ENCODE data around the gene MON1A. TPM values are rescaled to one million over a fixed set of nuclear protein-coding genes. Genes with fewer than 3 reads are reported as not detected.
"Not testable (repeated sequence)": the region's sequence is repeated elsewhere in the genome, so short reads cannot be mapped to it uniquely, and the experiment has no call there.

MON1A gene
- total RNA-seq, 1 donor from 2014 or later = 9.1 TPM

DNA sequence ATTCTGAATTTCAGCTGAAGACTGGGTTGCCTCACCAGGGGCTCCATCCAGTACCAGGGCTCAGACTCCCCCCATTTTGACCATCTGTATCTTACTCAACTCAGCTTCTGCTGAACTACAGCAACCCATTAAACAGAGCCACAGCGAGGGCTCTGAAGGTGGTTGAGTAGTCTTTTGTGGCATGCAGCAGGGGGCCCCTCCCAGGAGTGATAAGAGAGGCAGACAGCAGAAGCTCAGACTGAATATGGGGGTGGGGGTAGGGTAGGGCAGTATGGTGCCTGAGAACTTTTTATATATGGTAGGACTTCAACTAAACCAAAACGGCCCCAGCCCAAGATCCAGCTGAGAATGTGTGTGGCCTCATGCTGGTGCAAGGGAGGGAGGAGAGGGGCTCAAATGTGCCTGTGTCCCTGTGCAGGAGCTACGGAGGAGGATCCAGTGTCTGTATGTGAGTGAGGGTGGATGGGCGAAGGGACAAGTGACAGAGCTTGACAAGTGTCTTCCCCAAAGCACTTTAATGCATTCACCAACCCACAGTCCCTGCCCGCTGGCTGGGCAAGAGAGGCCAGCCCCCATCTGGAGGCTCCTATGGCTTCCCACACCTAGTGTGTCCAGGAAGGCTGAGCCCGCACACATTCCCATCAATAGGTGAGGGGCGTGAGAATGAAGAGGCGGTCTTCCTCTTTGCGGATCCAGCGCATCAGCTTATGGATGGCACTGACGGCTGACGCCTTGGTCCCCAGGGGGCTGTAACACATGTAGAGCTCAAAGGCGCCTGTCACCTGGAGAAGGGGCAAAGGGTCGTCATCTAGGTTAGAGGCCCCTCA lies 21.0 kb downstream of the MON1A start:
- TF ChIP-seq, protein P1, sequence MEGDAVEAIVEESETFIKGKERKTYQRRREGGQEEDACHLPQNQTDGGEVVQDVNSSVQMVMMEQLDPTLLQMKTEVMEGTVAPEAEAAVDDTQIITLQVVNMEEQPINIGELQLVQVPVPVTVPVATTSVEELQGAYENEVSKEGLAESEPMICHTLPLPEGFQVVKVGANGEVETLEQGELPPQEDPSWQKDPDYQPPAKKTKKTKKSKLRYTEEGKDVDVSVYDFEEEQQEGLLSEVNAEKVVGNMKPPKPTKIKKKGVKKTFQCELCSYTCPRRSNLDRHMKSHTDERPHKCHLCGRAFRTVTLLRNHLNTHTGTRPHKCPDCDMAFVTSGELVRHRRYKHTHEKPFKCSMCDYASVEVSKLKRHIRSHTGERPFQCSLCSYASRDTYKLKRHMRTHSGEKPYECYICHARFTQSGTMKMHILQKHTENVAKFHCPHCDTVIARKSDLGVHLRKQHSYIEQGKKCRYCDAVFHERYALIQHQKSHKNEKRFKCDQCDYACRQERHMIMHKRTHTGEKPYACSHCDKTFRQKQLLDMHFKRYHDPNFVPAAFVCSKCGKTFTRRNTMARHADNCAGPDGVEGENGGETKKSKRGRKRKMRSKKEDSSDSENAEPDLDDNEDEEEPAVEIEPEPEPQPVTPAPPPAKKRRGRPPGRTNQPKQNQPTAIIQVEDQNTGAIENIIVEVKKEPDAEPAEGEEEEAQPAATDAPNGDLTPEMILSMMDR (conservative IDR thresholded peaks at IDR 0.05; ENCODE audit: low read depth, low read length) = no peak
- DNase-seq (ENCODE audit: low read depth) = no peak
- no peak overlapping the region for H3K4me3 ChIP-seq (ENCODE audit: low read depth, low read length)

DNA sequence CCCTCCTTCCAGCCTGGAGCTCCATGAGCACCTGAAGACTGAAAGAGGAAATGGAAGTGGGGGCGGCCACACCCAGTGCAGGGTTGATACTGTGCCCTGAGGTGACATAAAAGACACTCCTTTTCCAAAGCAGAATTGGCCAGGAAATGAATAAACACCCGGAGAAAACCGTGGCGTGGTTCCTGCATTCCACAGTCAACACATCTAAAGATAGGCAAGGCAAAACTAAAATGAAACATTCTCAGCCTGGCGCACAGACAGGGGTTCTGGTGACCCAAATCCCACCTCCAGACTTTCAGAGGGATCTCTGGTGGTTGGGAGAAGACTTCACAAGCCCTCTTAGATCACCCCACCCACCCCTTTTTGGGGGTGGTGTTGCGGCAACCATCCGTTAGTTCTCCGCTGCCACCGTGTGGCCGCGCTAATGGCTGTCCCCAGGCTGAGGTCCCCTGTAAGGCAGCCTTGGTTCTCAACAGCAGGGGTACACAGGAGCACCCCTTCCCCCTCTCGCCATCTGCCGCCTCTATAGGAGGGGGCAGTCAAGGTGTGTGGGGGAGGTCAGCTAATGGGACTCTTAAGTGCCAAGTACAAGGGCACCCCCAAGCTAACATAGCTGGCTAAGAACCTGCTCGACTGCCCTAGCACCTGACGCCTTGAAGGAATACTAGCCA lies 23.4 kb downstream of the MON1A start:
- H3K4me3 ChIP-seq (ENCODE audit: low read depth, low read length) = peak overlapping the region; percentile 13
- TF ChIP-seq, protein P1 (conservative IDR thresholded peaks at IDR 0.05; ENCODE audit: low read depth, low read length) = peak; percentile 71
- DNase-seq (ENCODE audit: low read depth) = no peak

DNA sequence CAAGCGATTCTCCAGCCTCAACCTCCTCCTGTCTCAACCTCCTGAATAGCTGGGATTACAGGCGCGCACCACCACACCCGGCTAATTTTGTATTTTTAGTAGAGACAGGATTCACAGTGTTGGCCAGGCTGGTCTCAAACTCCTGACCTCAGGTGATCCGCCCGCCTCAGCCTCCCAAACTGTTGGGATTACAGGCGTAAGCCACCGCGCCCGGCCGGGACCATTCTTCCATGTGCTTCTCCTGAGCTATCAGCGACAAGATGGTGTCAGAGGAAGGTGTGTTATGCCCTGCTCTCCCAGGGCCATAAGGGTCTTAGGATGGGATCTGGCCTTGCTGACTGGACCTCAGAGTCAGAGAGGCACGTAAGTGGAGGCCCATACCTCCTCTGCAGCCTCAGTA lies 25.2 kb downstream of the MON1A start:
- not testable (repeated sequence) for DNase-seq (ENCODE audit: low read depth); H3K4me3 ChIP-seq (ENCODE audit: low read depth, low read length)

DNA sequence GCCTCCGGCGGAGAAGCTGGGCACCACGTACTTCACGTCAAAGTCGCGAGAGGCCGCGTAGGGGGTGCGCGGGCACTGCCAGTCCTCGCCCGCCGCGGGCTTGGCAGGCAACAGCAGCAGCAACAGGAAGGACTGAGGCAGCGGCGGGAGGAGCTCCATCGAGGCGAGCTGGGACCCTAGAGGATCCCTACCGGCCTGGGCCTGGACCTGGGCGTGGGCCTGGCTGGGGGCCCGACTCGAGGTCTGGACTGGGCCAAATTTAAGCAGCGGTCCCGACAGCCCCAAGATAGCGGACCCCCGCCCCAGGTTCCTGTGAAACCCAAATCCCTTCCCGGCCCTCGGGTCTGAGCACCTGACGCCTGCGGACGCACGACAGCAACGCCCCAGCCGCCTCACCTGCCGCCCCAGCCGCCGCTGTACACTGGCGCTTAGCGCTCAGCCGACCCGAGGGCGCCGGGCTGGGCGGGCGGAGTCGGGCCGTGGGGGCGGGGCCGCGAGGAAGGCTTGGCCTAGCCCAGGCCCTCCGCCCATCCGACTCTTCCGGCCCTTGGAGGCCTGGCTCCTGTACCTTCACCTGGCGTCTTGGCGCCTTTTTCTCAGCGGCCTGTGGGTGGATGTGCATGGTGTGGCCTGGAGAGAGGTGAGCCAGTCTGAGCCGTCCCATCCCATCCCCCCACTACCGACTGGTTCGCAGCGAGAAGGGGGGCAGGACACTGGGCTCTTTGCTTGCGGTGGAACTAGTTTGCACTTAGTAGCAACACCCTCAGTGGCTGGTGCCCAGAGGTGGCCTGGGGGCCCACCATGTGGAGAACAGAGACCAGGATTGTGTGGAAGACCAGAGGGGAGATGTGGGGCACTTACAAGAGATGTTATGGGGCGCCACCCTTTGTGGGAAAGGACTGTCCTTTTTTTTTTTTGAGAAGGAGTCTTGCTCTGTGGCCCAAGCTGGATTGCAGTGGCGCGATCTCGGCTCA lies 25.9 kb downstream of the MON1A start, which contains the start of gene MST1R:
Gene MST1R, minus strand, starts transcription at position 423 of the 974 bp plus-strand sequence. Its CDS starts 264 bp downstream, at position 159.
- TF ChIP-seq, protein P1 (conservative IDR thresholded peaks at IDR 0.05; ENCODE audit: low read depth, low read length) = no peak
- H3K4me3 ChIP-seq (ENCODE audit: low read depth, low read length) = peak within 1 kb of the TSS; percentile 42
- DNase-seq (ENCODE audit: low read depth) = no peak

DNA sequence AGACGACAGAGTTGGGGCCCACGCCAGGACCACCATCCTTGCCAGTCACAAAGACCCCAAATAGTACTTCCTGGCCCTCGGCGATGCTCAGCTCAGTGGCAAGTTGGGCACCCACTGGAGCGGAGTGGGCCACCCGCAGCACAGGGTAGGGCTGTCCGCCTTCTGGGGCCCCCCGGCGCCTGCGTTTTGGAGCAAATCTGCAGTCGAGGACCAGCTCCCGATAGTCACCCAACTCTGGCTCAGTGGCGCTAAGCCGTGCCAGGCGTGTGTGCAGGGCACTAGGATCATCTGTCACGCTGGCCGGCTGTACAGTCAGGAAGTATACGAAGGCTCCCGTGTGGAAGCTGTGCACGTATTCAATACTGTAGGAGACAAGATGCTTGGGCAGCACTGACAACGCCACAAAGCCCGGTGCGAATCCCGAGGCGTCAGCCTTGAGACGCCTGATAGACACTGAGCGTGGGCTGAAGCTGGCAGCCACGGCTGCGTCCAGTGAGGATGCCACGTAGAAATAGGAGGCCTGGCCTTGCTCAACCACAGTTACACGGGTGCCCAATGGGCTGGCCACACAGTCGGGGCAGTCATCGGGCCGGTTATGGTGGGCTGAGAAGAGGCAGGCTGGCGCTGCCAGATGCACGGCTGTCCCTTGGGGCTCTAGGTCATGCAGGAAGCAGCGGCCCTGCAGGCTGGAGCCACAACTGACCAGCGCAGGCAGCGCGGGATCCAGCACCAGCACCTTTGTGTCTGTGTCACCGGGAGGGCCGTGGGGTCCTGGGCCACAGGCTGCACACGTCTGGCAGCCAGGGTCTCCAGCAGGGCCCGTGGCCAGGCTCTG lies 26.9 kb downstream of the MON1A start:
- TF ChIP-seq, protein P1 (conservative IDR thresholded peaks at IDR 0.05; ENCODE audit: low read depth, low read length) = no peak
- no peak overlapping the region for H3K4me3 ChIP-seq (ENCODE audit: low read depth, low read length)
- DNase-seq (ENCODE audit: low read depth) = no peak

DNA sequence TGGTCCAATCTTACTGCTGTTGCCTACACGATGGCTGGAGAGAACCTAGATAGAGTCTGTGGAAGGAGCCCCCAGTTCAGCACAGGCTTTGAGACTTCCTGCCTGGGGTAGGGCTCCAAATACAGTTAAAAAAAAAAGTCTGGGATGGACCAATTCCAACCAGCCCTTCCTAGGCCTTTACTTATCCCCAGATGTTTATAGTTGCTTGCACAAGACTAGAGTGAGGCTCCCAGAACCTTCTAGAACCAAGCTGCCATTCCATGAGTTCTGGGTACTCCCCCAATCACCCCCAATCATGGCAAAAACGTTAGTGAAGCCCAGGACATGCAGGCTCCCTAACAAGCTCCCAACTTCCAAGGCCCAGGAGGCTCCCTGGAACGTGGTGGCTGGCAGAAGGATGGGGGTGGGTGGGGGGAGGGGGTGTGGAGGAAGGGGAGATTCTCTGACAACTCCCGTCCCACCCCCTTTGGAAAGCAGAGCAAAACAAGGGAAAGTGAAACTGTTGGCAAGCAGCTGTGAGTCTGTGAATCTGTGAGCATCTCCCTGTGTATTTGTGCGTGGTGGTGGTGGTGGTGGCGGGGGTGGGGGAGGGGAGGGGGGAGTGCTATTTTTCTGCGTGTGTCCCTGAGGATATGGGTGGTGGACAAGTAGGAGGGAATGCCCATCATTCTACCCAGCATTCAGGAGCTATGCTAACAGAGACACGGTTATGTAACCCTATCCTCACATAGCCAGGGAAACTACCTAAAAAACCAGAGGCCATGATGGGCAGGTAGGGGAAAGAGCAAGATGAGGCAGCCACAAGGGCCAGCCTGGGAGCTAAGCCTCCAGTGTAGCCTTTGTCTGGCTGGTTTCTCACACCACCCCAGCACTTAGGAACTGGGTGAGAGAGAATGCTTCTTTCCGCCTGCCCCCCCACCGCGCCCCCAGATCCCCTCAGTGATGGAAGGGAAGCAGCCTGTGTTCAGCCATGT lies 28.0 kb downstream of the MON1A start:
- no peak for DNase-seq (ENCODE audit: low read depth)
- H3K4me3 ChIP-seq (ENCODE audit: low read depth, low read length) = no peak overlapping the region
- TF ChIP-seq, protein P1 (conservative IDR thresholded peaks at IDR 0.05; ENCODE audit: low read depth, low read length) = no peak
